AG09319 (cell line): ENCODE data around the gene NEK9.
A peak's percentile ranks its signal among the peaks of the same experiment; 100 is the strongest.
"Not testable (repeated sequence)": the region's sequence is repeated elsewhere in the genome, so short reads cannot be mapped to it uniquely, and the experiment has no call there.

ENCODE experiments used
- DNase-seq: peaks from one replicate; pipeline ENCODE4 v3.0.0-alpha.2; 2010; ENCODE audit warnings: low read depth; ENCODE audit errors: extremely low read depth
- TF ChIP-seq, protein P1 (sequence below): IDR thresholded peaks from 2 replicates; pipeline ENCODE4 v1.5.1; 2011; ENCODE audit warnings: low read depth, mild to moderate bottlenecking, inconsistent platforms, low read length, moderate library complexity

Gene NEK9

DNA sequence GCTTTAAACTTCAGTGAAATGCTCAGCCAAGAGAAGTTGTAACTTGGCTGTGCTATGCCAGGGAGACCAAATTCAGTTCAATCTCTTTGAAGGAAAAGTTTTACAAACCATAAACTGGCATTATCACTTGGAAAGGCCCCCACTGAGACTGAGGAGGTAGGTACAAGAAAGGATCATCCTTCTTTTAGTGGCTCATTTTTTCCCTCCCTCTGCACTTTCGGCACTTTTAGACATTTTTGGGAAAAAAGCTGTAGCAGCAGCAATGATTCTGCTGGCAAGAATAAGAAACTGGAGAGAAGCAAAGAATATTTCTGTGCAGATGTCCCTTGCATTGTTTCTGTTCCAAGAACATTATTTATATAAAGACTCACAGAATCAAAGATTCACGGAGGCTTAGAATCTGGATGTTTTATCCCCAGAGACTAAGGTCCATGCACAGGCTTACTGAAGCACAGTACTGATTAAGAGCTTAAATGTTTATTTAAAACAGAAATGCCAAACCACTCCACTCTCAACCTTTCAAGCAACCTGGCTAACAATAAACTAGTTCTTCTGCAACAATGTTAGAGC is 45.1 kb downstream of the NEK9 start:
- TF ChIP-seq, protein P1, sequence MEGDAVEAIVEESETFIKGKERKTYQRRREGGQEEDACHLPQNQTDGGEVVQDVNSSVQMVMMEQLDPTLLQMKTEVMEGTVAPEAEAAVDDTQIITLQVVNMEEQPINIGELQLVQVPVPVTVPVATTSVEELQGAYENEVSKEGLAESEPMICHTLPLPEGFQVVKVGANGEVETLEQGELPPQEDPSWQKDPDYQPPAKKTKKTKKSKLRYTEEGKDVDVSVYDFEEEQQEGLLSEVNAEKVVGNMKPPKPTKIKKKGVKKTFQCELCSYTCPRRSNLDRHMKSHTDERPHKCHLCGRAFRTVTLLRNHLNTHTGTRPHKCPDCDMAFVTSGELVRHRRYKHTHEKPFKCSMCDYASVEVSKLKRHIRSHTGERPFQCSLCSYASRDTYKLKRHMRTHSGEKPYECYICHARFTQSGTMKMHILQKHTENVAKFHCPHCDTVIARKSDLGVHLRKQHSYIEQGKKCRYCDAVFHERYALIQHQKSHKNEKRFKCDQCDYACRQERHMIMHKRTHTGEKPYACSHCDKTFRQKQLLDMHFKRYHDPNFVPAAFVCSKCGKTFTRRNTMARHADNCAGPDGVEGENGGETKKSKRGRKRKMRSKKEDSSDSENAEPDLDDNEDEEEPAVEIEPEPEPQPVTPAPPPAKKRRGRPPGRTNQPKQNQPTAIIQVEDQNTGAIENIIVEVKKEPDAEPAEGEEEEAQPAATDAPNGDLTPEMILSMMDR = no peak

DNA sequence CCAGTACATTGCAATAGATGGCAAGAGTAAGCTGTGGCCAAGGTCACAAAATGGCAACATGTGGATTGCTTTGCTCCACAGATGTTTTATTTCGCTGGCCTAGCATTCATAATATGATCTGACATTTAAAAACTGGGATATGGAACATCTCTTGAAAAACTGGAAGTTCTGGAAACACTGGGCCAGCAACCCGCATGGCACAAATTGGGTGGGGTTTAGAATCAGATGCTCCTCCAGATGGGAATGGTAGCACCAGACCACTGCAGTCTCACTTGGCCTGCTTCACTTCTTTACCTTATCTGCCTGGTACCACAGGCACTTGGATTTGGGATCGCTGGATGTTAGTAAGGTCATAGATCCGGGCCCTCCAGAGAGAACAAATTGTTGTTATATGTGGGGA is 47.3 kb downstream of the NEK9 start:
- no peak for DNase-seq
- TF ChIP-seq, protein P1 = no peak

More for the DNA sequence above, 45.1 kb downstream of the NEK9 start:
- no peak for DNase-seq

DNA sequence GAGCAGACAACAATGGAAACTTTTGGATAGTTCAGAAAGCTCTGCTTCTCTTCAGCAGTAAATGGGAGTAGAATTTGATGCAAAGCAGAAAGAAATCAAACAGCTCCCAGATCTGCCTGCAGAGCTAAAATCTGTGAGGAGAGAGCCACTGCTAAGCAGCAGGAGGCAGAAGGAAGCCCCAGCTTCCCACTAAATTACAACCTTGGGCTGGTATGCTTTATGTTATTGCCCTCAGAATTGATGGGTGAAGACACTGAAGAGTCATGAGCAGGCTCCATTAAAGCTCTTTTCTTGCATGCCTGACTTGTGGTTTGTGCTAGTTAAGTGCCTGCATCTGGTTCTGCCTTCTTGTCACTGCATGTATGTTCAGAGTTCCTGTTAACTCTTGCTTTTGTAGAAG is 49.1 kb downstream of the NEK9 start:
- TF ChIP-seq, protein P1 = no peak
- no peak for DNase-seq

DNA sequence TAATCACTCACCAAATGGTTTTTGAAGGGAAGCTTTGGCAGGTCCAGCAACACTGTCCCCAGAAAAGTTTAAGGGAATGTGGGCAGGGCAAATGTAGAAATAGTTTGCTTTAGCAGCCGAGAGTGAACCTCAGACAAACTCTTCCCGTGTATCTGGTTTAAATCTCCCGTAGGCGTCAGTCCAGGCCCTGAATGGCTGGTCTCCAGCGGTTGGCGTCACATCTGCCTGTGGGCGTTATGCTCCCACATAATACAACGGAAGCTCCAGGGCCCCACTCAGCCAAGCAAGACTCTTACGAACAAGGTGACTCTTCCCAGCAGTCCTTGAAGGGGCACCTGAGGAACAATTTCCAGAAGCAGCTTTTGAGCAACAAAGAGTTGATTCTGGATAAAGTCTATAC is 56.5 kb downstream of the NEK9 start:
- TF ChIP-seq, protein P1 = no peak
- peak; percentile 56 for DNase-seq

DNA sequence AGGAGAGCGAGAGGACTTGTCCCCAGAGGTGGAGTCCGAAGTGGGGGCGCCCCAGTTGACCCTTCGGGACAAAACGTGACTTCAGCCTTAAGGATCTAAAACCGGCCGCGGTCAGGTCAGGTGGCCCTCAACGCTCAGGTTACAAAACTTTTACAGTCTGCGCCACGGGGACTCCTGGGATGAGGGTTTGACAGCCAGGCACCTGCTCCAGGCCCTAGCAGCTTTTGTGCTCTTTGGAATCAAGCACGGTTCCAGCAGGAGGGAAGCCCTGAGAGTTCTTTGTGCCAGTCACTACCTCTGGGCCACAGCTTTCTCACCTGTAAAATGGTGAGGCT is 57.1 kb downstream of the NEK9 start:
- DNase-seq = no peak
- TF ChIP-seq, protein P1 = no peak

DNA sequence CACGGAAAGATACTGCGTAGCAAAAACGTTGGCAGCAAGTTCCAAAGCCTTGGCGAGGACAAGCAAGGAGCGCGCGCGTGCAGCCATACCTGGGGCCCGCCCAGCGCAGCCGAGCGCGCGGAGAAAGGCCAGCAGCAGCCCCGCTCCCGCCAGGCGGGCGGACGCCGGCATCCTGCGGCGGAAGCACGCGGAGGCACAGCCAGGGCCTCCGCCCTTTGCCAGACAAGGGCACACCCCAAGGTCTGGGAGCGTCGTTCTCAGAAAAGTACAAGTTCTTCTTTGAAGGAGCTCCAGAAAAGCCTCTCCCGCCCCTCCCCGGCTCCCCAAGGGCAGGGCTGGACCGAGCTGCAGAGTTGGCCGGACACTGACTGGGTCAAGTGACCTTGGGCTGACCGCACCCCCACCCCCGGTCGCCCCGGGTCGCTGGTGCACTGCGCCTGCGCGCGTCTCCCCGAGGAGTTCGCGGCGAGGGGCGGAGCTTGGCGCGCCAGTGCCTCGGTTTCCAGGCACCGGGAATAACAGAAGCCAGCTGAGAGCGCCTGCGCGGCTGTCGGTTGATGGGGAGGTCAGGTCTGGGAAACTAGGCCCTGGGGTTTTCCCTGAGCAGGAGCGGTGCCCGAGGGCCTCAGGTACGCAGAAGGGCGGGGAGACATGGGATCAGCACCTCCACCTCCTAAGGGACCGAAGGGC is 57.6 kb downstream of the NEK9 start, which contains the start of gene ZC2HC1C:
TSS of gene ZC2HC1C (plus strand) at position 521 of the 690 bp plus-strand sequence. CDS start 933 bp downstream, outside the sequence.
- peak; percentile 93 for DNase-seq
- TF ChIP-seq, protein P1 = no peak

DNA sequence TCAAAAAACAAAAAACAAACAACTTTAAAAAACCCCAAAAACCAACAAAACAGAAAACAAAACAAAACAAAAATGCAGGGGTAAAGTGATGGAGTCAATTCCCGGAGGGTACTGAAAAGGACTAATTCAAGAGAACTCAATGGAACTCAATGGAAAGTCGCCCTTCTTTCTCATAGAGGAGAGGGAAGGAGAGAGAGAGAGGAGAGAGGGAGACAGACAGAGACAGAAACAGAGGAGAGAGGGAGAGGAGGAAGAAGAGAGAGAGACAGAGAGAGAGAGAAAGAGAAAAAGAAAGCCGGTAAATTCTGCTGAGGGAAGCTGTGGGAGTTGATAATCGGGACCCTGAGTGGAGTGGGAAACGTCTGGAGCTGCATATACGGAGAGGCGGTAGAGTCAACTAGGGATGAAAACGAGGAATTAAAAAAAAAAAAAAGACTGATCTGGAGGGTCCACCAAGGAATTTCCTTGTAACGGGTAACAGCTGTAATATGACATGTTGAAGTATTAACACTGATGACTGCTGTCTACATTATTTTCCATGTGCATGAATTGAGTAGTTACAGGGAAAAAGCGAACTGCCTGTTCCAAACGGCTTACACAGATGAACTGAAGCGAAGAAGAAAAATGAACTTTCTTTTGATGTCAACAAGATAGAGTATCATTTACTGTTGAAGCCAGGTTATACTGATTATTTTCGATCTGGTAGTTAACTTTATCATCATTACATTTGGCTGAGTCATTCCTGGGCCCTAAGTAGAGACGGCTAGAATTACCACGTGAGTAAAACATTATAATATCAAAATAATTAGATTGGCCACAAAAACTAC is 58.3 kb downstream of the NEK9 start:
- TF ChIP-seq, protein P1 = no peak
- DNase-seq = peak; percentile 90

DNA sequence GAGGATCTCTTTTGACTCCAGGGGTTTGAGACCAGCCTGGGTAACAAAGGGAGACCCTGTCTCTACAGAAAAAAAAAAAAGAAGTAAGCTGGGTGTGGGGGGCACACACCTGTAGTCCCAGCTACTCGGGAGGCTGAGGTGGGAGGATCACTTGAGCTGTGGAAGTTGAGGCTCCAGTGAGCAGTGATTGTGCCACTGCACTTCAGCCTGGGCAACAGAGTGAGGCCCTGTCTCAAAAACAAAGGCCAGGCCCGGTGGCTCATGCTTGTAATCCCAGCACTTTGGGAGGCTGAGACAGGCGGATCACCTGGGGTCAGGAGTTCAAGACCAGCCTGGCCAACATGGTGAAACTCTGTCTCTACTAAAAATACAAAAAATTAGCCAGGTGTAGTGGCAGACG is 59.1 kb downstream of the NEK9 start:
- DNase-seq = not testable (repeated sequence)
